ENCODE results near the gene SERPINA6.
A peak's percentile ranks its signal among the peaks of the same experiment; 100 is the strongest.
"Not testable (repeated sequence)": the region's sequence is repeated elsewhere in the genome, so short reads cannot be mapped to it uniquely, and the experiment has no call there.

The SERPINA6 gene

DNA sequence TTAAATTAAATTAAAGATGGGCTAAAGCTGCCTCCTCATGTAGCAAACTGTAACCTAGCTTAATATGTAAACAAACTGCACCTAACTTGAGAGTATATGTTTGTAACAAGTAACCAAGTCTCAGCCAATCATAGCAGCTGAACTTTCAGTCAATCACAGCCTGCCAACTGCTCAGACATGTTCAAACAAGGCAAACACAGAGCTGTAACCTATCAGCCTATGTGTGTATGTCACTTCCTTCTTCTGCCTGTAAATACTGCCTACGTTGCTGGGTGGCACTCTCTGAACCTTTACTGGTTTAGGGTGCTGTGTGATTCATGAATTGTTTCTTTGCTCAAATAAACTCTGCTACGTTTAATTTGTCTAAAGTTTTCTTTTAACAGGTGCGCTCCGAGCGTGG lies 2.9 kb downstream of the SERPINA6 start:
- DNase-seq: peak; percentile 19 to 20

DNA sequence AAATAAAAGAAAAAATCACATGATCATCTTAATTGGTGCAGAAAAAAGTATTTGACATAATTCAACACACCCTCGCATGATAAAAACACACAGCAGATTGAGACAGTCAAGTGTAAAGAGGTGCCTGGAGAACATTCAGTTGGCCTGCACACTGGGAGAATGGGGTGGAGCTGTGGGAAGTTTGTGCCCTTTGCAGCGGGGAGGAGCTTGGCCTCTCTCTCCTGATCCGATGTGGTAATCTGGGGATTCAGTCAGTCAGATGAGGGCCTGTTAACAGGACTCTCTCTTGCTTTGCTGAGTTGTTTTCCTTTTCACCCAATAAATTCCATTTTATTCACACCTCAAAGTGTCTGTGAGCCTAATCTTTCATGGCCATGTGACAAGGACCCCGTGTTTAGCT lies 5.9 kb downstream of the SERPINA6 start:
- DNase-seq: no peak

DNA sequence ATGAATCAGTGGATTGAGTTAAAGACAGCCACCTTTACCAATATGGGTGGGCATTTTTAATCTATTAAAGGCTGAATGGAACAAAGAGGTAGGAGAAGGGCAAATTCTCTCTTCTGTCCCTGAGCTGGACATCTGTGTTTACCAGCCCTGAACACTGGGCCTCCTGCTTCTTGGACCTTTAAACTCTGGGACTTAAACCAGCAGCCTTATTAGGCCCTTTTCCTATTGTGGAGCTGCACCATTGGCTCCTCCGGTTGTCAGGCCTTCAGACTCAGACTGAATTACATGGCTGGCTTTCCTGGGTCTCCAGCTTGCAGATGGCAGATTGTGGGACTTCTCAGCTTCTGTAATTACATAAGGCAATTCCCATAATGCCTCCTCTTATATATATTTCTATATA lies 6.4 kb downstream of the SERPINA6 start:
- no peak for DNase-seq

DNA sequence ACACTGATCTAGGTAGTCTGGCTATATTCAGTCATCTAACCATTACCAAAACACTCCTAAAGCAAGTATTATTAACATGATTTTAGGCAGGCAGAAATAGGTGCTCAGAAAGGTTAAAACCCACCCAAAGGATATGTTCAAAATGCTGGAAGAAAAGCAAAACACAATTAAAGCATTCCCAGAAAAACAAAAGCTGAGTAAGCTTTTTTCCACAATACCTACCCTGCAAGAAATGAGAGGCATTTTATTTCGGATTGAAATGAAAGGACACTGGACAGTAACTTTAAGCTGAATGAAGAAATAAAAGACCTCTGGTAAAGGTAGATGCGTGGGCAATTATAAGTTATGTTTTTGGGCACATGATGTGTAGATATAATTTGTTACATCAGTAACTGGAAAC lies 8.2 kb downstream of the SERPINA6 start:
- DNase-seq: no peak

DNA sequence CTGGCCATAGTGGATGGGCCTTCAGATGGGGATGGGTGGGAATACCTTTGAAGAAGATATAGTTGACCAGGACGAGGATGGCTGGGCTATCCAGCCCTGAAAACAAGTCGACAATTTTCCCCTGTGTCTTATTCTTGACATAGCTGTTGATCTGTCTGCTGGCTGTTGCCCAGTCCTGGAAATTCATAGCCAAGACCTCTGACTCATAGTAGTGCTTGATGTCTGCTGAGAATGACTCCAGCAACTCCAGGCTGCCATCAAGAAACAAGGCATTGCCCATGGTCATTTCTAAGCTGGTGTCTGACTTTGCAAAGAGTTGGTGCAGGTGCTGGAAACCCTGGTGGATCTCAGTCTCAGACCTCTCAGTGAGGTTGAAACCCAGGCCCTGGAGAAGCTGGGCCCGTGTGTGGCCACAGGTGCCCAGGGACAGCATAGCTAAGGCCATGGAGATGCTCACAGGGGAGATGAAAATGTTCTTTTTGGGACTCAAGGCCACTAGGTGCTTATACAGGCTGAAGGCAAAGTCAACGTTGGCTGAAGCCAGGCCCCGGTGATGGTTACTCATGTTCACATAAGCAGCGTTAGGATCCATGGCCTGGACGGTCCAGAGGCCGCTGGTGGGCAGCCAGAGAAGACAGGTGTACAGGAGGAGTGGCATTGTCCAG lies 9.0 kb downstream of the SERPINA6 start:
- no peak for DNase-seq

DNA sequence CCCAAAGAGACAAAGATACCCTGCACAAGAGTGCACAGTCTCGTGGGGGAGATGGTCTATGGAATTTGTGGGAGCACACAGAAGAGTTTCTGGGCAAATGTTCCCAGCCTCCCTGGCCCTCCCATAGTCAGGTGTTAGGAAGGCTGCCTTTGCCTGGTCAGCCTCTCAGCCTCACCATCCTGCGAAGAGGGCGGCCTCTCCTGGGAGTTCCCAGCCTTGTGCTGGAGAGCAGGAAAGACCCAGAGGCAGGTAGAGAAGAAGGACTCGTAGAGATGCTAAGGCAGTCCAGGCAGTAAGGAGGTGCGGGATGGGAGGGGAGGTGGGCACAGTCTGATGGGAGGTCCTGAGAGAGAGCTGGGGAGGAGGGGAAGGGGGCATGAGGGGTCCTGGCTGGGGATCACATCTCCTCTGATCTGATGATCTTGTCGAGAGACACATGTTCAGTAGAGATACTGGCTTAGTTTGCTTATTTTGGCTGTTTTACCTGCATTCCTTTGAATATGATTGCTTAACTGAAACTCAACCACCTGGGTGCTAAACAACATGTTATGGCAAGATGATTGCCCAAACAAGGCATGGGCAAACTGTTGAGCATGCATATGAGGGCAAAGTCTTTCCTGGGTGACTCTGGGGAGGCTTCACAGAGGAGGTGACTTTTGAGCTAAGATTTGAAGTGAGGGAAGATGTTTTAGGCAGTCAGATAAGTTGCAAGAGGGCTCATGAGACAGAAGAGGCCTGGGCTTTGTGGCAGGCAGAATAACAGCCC lies 10.5 kb downstream of the SERPINA6 start:
- DNase-seq: no peak

DNA sequence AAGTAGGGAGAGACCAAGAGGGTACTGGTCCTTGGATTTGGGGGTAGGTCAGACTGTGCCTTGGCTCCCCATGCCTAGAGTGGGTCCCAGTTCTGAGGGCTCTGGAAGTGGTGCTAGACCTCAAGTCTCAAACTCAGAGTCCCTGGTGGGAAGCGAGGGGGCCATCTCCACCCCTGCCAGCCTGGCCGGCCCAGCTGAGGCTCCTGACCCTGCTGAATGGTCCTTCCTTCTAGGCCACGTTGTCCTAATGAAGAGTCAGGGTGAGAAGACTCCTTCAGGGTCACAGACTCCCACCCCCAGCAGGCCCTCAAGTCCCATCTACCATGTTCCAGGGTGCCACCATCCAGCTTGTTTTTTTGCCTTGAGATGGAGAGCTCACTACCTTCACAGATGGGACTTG lies 12.9 kb downstream of the SERPINA6 start:
- no peak for DNase-seq

DNA sequence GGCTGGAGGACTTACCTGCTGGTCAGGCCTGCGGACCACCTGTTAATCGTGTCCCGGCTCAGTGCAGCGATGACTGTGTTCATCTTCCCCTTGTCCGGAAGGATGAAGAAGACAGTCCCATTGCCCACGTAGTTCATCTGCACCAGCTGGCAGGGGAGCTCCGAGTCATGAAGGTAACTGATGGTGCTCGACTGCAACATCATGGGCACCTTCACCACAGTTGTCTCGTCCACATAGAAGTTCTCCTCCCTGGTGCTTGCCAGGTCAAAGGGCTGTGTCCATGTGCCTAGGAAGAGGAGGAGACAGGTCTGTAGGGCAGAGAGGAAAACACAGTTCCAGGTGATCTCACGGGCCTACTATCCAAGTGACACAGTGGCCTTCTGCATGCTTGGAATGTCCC lies 13.4 kb downstream of the SERPINA6 start:
- no peak for DNase-seq

DNA sequence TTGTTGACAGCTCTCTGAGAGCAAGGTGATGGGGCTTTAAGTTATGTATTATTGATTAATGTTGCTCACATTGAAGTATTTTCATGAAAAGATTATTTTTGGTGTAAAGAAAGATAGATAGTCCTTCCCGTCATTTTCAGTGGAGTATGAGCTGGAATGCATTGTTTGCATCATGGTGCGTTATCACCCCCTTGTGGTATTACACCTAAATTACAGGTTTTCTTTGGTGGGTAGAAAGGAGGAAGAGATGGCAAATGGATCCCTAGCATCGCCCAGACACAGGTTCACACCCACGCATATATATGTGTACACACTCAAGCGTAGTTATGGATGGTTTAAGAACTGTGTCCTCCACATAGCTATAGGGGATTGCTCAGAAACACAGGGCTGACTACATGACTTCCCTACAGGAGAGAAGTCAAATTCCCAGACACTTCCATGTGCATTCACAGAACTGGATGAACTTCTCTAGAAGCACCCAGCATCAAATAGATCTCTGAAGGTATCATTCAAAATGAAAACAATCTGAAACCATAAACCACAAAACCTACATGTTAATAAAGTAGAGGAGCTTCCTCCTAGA lies 15.6 kb downstream of the SERPINA6 start:
- peak; percentile 38 to 61 for DNase-seq

DNA sequence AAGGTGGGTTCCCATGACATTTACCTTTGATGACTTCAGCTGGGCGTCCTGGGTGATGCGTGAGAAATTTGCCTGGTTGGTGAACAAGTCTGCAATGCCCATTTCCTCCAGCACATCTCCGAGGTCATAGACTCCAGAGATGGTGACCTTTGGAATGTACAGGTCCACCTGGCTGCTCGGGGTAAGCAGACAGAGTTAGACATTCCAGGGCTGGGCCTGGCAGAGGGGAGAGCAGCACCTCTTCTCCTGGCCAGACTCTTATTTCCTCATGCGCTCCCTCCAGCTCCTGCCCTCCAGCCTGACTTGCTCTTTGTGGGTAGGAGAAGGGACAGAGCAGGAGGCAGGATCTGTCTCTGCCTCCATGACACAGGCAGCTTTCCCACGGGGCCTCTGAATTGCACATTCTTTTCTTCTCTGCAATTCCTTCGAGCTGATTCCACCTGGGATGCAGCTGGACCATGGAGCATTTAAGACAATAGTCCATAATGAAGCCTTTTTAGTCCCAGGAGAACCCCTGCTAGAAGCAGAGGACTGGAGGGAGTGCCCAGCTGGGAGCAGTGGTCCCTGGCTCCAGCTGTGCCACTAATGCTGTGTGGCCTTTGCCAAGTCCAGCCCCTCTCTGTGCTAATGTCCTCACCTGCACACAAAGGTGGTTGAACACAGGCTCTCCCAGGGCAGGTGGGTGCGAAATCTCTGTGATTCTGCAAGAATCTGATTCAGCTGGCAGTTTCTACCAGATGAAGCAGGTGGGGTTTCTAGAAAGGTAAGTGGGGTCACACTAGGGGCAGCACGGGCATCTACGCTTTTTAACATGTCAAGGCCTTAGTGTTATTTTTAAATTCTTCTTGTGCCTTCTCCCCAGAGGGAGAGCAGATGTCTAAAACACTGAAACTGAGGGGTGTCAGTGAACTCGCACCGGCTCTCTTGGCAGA lies 16.8 kb downstream of the SERPINA6 start:
- no peak for DNase-seq

DNA sequence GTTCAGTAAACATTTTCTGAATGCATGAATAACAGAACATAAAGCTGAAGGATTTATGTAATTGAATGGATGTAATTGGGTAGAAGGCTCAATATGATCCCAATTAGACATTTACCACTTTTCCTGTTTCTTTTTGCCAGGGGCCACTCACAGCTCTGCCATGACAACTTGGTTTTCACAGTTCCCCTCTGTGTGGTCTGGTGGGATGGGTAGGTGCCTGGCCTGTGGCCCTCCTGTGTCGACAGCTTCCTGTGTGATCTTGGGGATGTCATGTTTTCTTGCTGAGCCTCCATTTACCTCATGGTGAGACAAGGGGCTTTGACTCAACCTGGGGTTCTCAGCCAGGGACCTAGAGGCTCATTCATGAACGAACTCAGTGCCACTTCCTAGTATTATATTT lies 17.5 kb downstream of the SERPINA6 start:
- DNase-seq: no peak

DNA sequence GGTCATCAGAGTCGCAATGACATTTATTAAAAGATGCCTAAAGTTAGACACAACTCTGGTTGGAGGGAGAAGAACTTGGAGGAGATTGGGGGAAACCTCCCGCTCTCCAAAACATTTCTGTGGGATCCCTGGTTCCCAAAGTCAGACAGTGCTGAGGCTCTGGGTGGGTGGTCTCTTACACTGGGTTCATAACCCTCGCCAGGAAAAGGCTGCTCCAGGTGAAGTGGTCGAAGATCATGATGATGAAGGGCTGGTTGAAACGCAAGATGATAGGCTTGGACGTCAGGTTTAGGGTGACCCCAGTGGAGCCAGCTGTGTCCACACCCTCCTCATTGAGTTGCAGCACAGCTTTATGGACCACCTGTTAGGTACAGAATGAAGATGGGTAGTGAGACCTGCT lies 18.9 kb downstream of the SERPINA6 start:
- DNase-seq: no peak

DNA sequence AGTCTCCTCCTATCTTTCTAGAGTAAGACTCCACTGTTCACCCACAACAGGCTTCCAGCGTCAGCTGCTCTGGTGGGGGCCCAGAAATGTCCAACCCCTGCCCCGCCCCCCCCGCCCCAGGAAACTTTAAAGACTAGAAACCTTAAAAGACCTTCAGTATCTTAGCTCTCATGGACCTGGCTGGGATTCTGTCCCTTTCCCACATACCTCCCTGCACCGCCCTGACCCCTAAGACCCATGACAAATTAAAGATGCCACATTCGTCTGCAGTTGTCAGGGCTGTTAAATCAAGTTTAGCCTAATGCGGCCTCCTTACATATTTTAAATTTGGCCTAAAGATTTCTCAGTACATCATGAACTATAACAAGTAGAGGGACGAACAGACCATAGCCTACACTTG lies 20.0 kb downstream of the SERPINA6 start:
- DNase-seq: no peak

DNA sequence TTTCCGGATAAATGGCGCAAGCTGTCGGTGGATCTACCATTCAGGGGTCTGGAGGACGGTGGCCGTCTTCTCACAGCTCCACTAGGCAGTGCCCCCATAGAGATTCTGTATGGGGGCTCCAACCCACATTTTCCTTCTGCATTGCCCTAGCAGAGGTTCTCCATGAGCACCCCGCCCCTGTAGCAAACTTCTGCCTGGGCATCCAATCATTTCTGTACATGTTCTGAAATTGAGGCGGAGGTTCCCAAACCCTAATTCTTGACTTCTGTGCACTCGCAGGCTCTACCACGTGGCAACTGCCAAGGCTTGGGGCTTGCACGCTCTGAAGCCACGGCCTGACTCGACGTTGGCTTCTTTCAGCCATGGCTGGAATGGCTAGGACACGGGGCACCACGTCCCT lies 25.0 kb downstream of the SERPINA6 start:
- no peak for DNase-seq

DNA sequence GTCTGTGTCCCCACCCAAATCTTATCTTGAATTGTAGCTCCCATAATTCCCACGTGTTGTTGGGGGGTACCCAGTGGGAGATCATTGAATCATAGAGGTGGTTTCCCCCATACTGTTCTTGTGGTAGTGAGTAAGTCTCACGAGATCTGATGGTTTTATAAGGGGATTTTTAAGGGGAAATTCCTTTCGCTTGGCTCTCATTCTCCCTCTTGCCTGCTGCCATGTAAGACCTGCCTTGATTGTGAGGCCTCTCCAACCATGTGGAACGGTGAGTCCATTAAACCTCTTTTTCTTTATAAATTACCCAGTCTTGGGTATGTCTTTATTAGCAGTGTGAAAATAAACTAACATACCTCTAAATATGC lies 27.0 kb downstream of the SERPINA6 start:
- DNase-seq: not testable (repeated sequence)

DNA sequence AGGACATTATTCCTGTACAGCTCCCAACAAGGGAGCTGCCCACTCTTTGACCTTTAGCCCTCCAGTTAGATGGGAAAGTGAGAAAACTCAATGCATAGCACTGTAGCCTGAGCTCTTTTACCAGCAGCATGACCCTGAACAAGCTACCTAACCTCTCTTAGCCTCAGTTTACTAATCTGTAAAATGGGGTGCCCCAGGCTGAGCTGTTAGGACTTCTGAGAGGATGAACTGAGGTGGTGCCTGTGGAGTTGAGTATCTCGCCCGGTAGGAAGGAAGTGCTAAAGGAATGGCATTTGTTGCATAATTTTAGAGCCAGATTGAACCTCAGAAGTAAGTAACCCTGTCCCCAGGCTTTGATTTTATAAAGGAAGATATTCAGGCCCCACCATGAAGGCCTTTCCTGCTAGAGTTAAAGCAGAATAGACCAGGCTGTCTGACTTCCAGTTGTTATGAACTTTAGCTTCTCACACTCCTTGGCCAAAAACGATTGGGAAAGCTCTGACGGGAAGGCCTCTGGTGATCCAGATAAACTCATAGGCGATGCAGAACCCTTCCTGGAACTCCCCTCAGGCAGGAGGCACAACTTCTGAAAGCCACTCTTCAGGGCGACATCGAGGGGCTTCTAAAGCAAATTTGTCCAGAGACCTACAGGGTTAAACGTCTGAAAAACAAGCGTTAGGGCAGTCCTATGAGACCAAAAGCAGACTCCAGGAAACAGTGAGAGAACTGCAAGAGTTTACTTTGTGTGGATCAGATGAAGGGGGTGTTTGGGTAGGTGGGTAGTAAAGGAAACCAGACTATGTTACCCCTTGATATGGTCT lies 27.6 kb downstream of the SERPINA6 start:
- no peak for DNase-seq

DNA sequence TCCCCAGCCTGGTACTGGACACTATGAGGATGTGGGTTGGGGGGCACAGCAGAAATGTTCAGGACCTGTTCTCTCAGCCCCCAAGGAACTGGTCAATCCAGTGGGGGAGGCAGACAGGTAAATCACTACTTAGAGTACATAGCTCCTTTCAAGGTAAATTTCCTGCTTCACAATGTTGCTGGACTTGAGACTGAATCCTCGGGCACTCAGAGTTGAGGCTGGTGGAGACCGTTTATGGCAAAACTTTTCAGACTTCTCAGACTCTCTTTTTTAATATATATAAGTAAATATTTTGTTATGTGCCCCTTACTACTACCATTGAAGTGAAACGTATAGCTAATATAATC lies 29.6 kb downstream of the SERPINA6 start:
- DNase-seq: no peak

DNA sequence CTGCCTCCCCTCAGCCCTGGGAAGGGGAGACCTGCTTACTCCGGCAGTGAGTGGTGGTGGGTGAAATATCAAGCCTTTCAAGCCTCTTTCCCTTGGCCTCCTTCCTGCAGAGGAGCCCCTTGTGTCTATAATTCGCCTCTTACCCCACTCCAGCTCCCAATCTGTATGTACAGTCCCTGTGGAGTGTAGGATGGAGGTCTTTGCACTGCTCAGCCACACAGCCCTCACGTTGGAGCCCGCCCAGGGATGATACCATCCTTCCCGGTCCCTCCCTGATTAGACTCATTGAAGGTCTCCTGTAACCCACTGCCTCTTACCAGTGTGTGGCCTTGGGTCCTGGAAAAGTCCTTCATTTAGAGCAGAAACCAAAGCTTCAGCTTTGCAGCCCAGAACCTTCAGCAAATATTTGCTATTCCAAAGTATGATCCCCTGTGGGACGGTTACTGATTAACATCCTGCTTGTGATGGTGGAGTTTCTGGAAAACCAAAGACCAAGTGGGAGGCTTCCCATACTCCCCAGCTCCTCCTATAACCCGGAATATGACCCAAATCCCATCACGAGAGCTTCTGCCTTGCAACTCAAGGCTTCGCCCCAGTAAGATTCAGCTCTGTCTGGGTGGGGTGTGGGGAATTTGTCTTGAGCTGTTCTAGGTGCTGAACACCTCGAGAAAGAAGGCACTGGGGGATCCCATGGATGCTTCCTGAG lies 30.1 kb downstream of the SERPINA6 start, which contains the start of gene SERPINA10:
Gene SERPINA10, minus strand, starts transcription at position 397 of the 706 bp plus-strand sequence. CDS start 2,675 bp downstream, outside the sequence.
- DNase-seq: no peak

DNA sequence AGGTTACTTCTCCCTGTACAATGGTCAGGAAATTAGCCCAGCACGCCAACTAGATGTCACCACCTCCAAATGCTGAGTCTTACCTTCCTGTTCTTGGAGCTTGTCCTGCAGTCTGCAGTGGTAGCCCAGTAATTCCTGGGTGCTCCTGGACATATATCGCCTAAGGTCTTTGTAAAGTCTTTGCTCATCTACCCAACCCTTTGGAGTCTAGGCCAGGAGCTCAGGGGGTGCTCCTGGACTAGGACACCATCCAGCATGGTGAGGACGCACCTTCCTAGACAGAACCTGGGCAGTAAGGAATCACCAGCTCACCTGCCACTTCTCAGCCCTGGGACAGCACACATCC lies 30.6 kb downstream of the SERPINA6 start:
- no peak for DNase-seq

DNA sequence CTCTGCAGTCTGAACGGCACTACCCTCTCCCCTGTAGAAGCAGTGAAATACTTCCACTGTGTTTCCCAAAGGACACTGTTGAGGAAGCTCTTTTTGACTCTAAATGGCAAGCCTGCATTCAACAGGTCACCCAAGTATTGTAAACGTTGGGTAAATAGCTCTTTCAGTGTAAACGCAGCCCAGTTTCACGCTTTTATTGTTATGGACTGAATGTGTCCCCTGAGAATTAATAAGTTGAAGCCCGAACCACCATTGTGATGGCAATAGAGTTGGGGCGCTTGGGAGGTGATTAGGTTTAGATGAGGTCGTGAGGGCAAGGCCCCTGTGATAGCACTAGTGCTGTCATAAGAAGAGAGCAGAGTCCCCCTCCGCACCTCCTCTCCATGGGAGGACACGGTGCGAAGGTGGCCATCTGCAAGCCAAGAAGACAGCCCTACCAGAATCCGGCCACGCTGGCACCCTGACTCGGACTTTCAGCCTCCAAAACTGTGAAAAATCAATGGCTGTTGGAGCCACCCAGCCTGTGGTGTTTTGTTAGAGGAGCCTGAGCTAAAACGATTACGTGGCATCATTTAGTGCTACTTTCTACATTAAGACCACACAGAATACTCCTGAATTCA lies 31.1 kb downstream of the SERPINA6 start:
- DNase-seq: no peak

DNA sequence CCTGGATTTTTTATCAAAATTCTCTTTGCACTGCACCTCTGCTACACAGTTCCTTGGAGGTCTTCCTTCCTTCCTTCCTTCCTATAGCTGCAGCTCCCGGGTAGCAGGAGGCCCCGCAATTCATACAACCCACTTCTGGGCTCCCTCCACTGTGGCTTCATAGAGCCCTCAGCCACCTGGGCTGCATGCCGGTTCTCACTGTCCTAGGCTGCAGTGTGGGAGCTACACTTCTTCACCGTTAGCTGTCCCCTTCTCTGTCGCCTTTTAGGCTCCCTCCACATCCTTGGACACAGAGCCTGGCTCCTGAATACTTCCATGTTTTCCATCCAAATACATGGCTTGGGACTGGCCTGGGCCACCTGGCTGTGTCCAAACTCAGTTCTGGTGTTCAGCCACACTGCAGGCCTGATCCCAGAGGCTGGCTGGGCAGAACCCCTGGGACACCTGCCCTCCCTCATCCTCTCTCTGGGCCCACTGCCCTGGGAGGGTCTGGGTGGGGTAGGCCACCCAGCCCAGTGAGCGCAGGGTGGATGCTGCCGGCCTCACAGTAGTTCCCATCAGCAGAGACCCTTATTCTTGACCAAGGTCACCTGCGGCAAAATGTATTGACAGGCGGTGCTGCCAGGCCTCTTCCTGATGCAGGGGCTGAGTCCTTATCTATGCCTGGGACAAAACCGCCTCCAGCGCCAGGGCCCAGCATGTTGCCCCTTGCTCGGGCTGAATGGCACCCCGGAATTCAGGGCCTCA lies 31.8 kb downstream of the SERPINA6 start:
- no peak for DNase-seq

Data from Kasumi-1 (cell line).